ENCODE results near the gene NAV3. TPM values are rescaled to one million over a fixed set of nuclear protein-coding genes. Genes with fewer than 3 reads are reported as not detected.

NAV3 gene, protein sequence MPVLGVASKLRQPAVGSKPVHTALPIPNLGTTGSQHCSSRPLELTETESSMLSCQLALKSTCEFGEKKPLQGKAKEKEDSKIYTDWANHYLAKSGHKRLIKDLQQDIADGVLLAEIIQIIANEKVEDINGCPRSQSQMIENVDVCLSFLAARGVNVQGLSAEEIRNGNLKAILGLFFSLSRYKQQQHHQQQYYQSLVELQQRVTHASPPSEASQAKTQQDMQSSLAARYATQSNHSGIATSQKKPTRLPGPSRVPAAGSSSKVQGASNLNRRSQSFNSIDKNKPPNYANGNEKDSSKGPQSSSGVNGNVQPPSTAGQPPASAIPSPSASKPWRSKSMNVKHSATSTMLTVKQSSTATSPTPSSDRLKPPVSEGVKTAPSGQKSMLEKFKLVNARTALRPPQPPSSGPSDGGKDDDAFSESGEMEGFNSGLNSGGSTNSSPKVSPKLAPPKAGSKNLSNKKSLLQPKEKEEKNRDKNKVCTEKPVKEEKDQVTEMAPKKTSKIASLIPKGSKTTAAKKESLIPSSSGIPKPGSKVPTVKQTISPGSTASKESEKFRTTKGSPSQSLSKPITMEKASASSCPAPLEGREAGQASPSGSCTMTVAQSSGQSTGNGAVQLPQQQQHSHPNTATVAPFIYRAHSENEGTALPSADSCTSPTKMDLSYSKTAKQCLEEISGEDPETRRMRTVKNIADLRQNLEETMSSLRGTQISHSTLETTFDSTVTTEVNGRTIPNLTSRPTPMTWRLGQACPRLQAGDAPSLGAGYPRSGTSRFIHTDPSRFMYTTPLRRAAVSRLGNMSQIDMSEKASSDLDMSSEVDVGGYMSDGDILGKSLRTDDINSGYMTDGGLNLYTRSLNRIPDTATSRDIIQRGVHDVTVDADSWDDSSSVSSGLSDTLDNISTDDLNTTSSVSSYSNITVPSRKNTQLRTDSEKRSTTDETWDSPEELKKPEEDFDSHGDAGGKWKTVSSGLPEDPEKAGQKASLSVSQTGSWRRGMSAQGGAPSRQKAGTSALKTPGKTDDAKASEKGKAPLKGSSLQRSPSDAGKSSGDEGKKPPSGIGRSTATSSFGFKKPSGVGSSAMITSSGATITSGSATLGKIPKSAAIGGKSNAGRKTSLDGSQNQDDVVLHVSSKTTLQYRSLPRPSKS (N-terminal part only)
- total RNA-seq: 1 to 10 TPM; 2.2 to 4.2 (median 3.4) TPM
- 1 to 10 TPM in 1 of 3 donors, under 1 TPM in 2; 0.47 to 1.2 (median 0.61) TPM for polyA plus RNA-seq
- long read RNA-seq, donor 1: 0 reads
- long read RNA-seq, donor 2, partial matches to known transcripts: 0 of 2 reads
- long read RNA-seq, donor 2, other reads (novel, unspliced or antisense): 2 of 2 reads

DNA sequence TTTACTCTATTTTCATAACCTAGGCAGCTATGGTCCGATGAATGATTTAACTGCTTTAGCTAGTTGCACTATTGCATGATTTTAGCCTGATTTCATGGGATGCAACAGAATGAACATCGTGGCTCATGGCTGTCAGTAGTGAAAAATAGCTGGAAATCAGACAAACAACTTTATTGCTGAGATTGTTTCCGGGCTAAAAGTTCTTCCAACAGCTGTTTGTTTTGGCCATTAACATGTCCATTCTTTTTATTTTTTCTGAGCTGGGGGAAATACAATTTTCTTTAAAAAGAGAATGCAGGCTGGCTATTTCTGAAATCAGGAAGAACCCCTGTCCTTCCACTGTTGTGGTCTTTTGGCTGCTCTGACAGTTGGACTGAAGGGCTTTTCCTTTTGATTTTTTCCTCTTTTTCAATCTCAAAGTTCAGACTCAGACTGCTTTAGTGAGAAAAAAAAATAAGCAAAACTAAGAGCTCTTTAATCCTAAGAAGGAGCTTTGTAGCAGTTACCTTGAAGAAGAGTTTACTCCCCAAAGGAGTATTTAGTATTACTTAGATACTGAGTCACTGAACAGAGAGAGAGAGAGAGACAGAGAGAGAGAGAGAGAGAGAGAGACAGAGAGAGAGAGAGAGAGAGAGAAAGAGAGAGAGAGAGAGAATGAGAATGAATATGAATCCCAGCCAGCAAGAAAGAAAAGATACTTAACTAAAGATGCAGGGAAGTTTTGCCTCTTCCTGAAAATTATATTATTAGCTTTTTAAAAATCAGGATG, at the start of gene NAV3:
NAV3 (plus strand) TSS at position 312 of the 769 bp plus-strand sequence. CDS start 568 bp downstream, outside the sequence.
- peak within 1 kb of the TSS; percentile 8 for H3K4me3 ChIP-seq
- ATAC-seq (peak in 1 of 4 donors; percentile 53), DNase-seq (no peak)
- intact Hi-C loops (cut with DNase I): no loop called here
- no peaks in the 10 kb centered on the region for H3K36me3 ChIP-seq (ENCODE audit: insufficient read depth in 1 of 2, low read depth in 1 of 2)
- H3K9me3 ChIP-seq: no peaks in the 10 kb centered on the region
- TF ChIP-seq, protein P1, sequence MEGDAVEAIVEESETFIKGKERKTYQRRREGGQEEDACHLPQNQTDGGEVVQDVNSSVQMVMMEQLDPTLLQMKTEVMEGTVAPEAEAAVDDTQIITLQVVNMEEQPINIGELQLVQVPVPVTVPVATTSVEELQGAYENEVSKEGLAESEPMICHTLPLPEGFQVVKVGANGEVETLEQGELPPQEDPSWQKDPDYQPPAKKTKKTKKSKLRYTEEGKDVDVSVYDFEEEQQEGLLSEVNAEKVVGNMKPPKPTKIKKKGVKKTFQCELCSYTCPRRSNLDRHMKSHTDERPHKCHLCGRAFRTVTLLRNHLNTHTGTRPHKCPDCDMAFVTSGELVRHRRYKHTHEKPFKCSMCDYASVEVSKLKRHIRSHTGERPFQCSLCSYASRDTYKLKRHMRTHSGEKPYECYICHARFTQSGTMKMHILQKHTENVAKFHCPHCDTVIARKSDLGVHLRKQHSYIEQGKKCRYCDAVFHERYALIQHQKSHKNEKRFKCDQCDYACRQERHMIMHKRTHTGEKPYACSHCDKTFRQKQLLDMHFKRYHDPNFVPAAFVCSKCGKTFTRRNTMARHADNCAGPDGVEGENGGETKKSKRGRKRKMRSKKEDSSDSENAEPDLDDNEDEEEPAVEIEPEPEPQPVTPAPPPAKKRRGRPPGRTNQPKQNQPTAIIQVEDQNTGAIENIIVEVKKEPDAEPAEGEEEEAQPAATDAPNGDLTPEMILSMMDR (IDR thresholded peaks at IDR 0.05): no peak
- H3K27ac ChIP-seq: no peak within 1 kb of the TSS
- 3 to 5% (median 5%) methylated on average over 3 of the region's 3 CpGs for WGBS, 3 donors
- H3K27me3 ChIP-seq (ENCODE audit: insufficient read depth in 3 of 3, low read length in 2 of 3): no peaks in the 10 kb centered on the region
- H3K4me1 ChIP-seq: no peaks in the 10 kb centered on the region

DNA sequence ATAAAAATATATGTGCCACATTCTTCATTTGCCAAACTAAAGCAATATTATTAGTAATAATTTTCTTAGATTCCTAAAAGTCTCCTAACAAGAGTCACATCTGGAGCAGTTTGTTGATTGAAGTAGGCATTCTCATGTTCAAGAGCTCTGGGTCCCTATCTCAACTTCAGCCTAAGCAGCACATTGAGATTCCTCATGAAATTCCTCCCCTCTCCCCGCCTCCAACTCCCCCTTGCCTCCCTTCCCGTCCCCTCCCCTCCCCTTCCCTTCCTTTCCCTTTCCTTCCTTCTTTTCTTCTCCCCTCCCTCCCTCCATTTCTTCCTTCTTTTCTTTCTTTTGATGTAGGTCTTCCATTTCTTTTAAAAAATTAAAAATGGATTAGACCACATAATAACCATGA, 48.7 kb upstream of the NAV3 start:
- Histone ChIP-seq H3K9me3 (no peaks in the 10 kb centered on the region), H3K4me3 (no peak overlapping the region), H3K27me3 (ENCODE audit: insufficient read depth in 3 of 3, low read length in 2 of 3) (no peaks in the 10 kb centered on the region), H3K27ac (no peak overlapping the region), H3K4me1 (no peaks in the 10 kb centered on the region), H3K36me3 (ENCODE audit: insufficient read depth in 1 of 2, low read depth in 1 of 2) (no peaks in the 10 kb centered on the region)
- ATAC-seq (no peak), DNase-seq (no peak)
- intact Hi-C loops (cut with DNase I): no loop called here
- TF ChIP-seq, protein P1 (IDR thresholded peaks at IDR 0.05): no peak
- 51 to 68% (median 64%) methylated on average over 2 of the region's 2 CpGs for WGBS, 3 donors

DNA sequence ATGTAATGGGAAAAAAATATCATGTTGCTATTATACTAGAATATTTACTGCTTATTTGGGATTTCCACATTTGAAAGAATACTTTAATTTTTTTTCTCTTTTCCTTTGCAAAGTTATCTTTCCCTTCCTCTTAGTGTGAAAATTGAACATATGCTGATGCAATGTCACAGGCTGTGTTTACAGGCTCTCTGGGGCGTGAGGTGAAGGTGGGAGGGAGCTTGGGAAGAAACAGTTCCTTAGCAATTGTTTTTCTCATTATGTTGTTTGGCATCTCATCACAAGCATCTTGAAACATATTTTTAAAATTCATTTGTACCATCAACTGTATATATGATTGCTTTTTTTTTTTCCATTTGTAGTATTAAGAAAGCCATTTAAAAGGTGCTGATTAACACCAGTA, 47.9 kb upstream of the NAV3 start:
- Histone ChIP-seq H3K27me3 (ENCODE audit: insufficient read depth in 3 of 3, low read length in 2 of 3) (no peaks in the 10 kb centered on the region), H3K27ac (no peak overlapping the region), H3K9me3 (no peaks in the 10 kb centered on the region), H3K4me3 (no peak overlapping the region), H3K36me3 (ENCODE audit: insufficient read depth in 1 of 2, low read depth in 1 of 2) (no peaks in the 10 kb centered on the region), H3K4me1 (no peaks in the 10 kb centered on the region)
- WGBS, 3 donors: 49 to 76% (median 64%) methylated on average over 1 of the region's 1 CpG
- DNase-seq (no peak), ATAC-seq (no peak)
- TF ChIP-seq, protein P1 (IDR thresholded peaks at IDR 0.05): no peak
- intact Hi-C loops (cut with DNase I): no loop called here

DNA sequence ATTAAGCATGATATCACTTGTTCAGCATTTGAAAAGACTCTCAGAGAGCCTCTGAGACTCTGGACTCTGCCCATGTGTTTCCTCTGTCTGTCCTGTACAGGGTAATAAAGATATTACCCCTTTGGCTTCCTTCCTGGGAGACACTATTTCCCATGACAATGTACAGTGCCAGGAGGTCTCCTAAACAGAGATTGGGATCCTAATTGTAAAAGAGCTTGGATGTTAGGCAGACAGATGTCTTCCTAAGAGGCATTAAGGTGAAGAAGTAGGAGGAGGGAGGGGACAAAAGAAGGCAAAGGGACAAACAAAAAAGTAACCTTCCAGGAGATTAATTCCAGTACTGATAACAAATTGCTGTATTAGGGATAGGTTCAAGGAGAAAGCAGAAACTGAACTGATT, 45.5 kb upstream of the NAV3 start:
- no peaks in the 10 kb centered on the region for H3K27me3 ChIP-seq (ENCODE audit: insufficient read depth in 3 of 3, low read length in 2 of 3)
- H3K27ac ChIP-seq: no peak overlapping the region
- TF ChIP-seq, protein P1 (IDR thresholded peaks at IDR 0.05): no peak
- H3K9me3 ChIP-seq: no peaks in the 10 kb centered on the region
- intact Hi-C loops (cut with DNase I): no loop called here
- no peaks in the 10 kb centered on the region for H3K36me3 ChIP-seq (ENCODE audit: insufficient read depth in 1 of 2, low read depth in 1 of 2)
- H3K4me1 ChIP-seq: no peaks in the 10 kb centered on the region
- DNase-seq (no peak), ATAC-seq (no peak)
- no peak overlapping the region for H3K4me3 ChIP-seq
